ENCODE data around the gene TMEM87A. TPM values are rescaled to one million over a fixed set of nuclear protein-coding genes. Genes with fewer than 3 reads are reported as not detected.

Gene TMEM87A
- total and polyA plus RNA-seq, 2 of the 8 experiments (the other 6 are each of a cell fraction or from before 2014, with no cell fraction given): 15.2 to 33.1 TPM

GRCh38 chr15:42190370-42190769, 82.9 kb downstream of the TMEM87A start:
- 90% methylated on average over 2 of the region's 2 CpGs; no CpG with 5 or more reads in 1 of the 2 experiments for WGBS, 2 experiments (ENCODE audit: extremely low coverage in 1 of 2, insufficient coverage in 1 of 2, insufficient read length in 1 of 2, insufficient replicate concordance in 2 of 2, low coverage in 1 of 2, low lambda C conversion rate in 2 of 2, missing lambda C conversion rate in 1 of 2)
- FAIRE-seq: no peak
- DNase-seq (ENCODE audit: low read depth in 1 of 2, low spot score in 2 of 2): no peak
- no peak for TF ChIP-seq BACH1 (IDR thresholded peaks at IDR 0.05; ENCODE audit: low read length)
- TF ChIP-seq KDM5A (IDR thresholded peaks at IDR 0.05; ENCODE audit: low read length): no peak
- TF ChIP-seq TCF12 (IDR thresholded peaks at IDR 0.05; ENCODE audit: low read depth, low read length): no peak
- no peak for TF ChIP-seq POLR2AphosphoS5 (IDR thresholded peaks at IDR 0.05; ENCODE audit: low read depth, low read length)
- TF ChIP-seq JUND (IDR thresholded peaks at IDR 0.05; ENCODE audit: low read length): no peak
- no peak for TF ChIP-seq ATF2 (IDR thresholded peaks at IDR 0.05; ENCODE audit: low read length)
- TF ChIP-seq CHD1 (IDR thresholded peaks at IDR 0.05; ENCODE audit: low read depth, low read length): no peak
- TF ChIP-seq EGR1 (IDR thresholded peaks at IDR 0.05; ENCODE audit: borderline replicate concordance, low read depth, low read length): no peak
- no peak for TF ChIP-seq SP2 (IDR thresholded peaks at IDR 0.05; ENCODE audit: low read length)
- TF ChIP-seq NANOG (IDR thresholded peaks at IDR 0.05; ENCODE audit: insufficient read depth, low read depth, low read length, poor library complexity, severe bottlenecking): no peak
- TF ChIP-seq GABPA (IDR thresholded peaks at IDR 0.05; ENCODE audit: borderline replicate concordance, insufficient read depth, low read length): no peak
- TF ChIP-seq ASH2L (IDR thresholded peaks at IDR 0.05; ENCODE audit: low read length): no peak
- no peak for TF ChIP-seq MAX (IDR thresholded peaks at IDR 0.05)
- no peak for TF ChIP-seq EP300 (IDR thresholded peaks at IDR 0.05; ENCODE audit: borderline replicate concordance in 1 of 2, low read depth in 2 of 2, low read length in 2 of 2)

More at GRCh38 chr15:42190370-42190769, 82.9 kb downstream of the TMEM87A start:
- no peak overlapping the region for H3K4me3 ChIP-seq (ENCODE audit: extremely low read depth in 1 of 4, insufficient read depth in 2 of 4, low read depth in 3 of 4, low read length in 4 of 4)
- no peak overlapping the region for H2AFZ ChIP-seq (ENCODE audit: low read length)
- H3K23me2 ChIP-seq (ENCODE audit: low read depth, low read length): no peaks in the 10 kb centered on the region
- CTCF ChIA-PET (ENCODE audit: partially characterized antibody): no interaction called here
- H3K36me3 ChIP-seq (ENCODE audit: control insufficient read depth in 2 of 4, insufficient read depth in 4 of 4, low read length in 3 of 4): peaks cover 0 to 33% (median 13%) of the 10 kb centered on the region in 4 experiments; a peak in 5 of 8 replicates
- H2BK120ac ChIP-seq (replicated peaks; ENCODE audit: low read depth, low read length): no peak overlapping the region
- no peak overlapping the region for H3K4ac ChIP-seq (replicated peaks; ENCODE audit: insufficient read length, low read depth, low read length)
- no peak overlapping the region for H4K91ac ChIP-seq (replicated peaks; ENCODE audit: insufficient read length, low read length)
- H3K27ac ChIP-seq (ENCODE audit: low read depth, low read length): no peak overlapping the region
- no peaks in the 10 kb centered on the region for H3K27me3 ChIP-seq (replicated peaks in 1 of 4; ENCODE audit: control insufficient read depth in 3 of 4, extremely low read depth in 1 of 4, insufficient read depth in 3 of 4, low read length in 3 of 4)
- H2BK20ac ChIP-seq (ENCODE audit: low read length): no peak overlapping the region
- H3K79me2 ChIP-seq (ENCODE audit: control insufficient read depth in 1 of 2, insufficient read depth in 2 of 2, low read length in 2 of 2): no peaks in the 10 kb centered on the region
- no peak overlapping the region for H3K14ac ChIP-seq (ENCODE audit: insufficient read length)
- H3K9ac ChIP-seq (replicated peaks in 1 of 4; ENCODE audit: extremely low read depth in 1 of 4, low read depth in 3 of 4, low read length in 3 of 4): no peak overlapping the region
- H2BK15ac ChIP-seq (ENCODE audit: low read length): no peak overlapping the region
- H3K4me2 ChIP-seq (ENCODE audit: insufficient read depth in 1 of 2, low read depth in 2 of 2, low read length in 2 of 2): no peak overlapping the region
- H4K20me1 ChIP-seq (replicated peaks in 1 of 2; ENCODE audit: control insufficient read depth in 1 of 2, insufficient read depth in 2 of 2, low read length in 2 of 2): peaks cover 0 to 6% of the 10 kb centered on the region in 2 experiments
- no peak overlapping the region for H3K56ac ChIP-seq (replicated peaks; ENCODE audit: insufficient read length, low read depth, low read length)
- no peak overlapping the region for H4K8ac ChIP-seq (ENCODE audit: extremely low read depth, insufficient read depth, low read length)
- H4K5ac ChIP-seq (ENCODE audit: insufficient read length, low read depth, low read length): no peak overlapping the region
- POLR2A ChIA-PET (ENCODE audit: partially characterized antibody): no interaction called here
- no peak overlapping the region for H3K23ac ChIP-seq (ENCODE audit: insufficient read length)
- no peak overlapping the region for H2BK12ac ChIP-seq (ENCODE audit: low read depth, low read length)
- H3K18ac ChIP-seq (ENCODE audit: extremely low read depth, low read length): no peak overlapping the region
- no peaks in the 10 kb centered on the region for H3K9me3 ChIP-seq (ENCODE audit: insufficient read depth in 2 of 2, low read depth in 1 of 2, low read length in 1 of 2)
- no peaks in the 10 kb centered on the region for H3K79me1 ChIP-seq (ENCODE audit: low read depth, low read length)
- H3K4me1 ChIP-seq (replicated peaks in 1 of 4; ENCODE audit: control insufficient read depth in 3 of 4, insufficient read depth in 4 of 4, low read length in 3 of 4): no peaks in the 10 kb centered on the region
- no peak overlapping the region for H2BK5ac ChIP-seq (ENCODE audit: low read depth, low read length)
- H2AK5ac ChIP-seq (ENCODE audit: low read depth, low read length): no peak overlapping the region
